GM18951 (cell line): ENCODE data around the gene CTPS1.

Source experiments
- POLR2A ChIP-seq: IDR thresholded peaks from 4 replicates; pipeline ENCODE4 v1.6.1; 2011; ENCODE audit warnings: mild to moderate bottlenecking; ENCODE audit not compliant: insufficient read length, insufficient read depth; ENCODE audit errors: extremely low read depth
- in situ Hi-C: fragments of 300-500 bp; cut with MboI; formaldehyde crosslinking; loops from one replicate; pipeline ENCODE4 v1.12.0; 2022; ENCODE audit warnings: low sequenced_read_pairs, mixed read lengths, inconsistent platforms; ENCODE audit not compliant: unreplicated experiment

Gene CTPS1

GRCh38 chr1:41013796-41014195 is 34.3 kb downstream of the CTPS1 start:
- no peak for TF ChIP-seq POLR2A

GRCh38 chr1:41014871-41015270 is 35.4 kb downstream of the CTPS1 start:
- in situ Hi-C loops, result no loop called here

More at GRCh38 chr1:41013796-41014195, 34.3 kb downstream of the CTPS1 start:
- in situ Hi-C loops, result no loop called here

GRCh38 chr1:41015281-41015896 is 35.9 kb downstream of the CTPS1 start:
- TF ChIP-seq POLR2A, result no peak
- in situ Hi-C loops, result no loop called here

More at GRCh38 chr1:41014871-41015270, 35.4 kb downstream of the CTPS1 start:
- TF ChIP-seq POLR2A, result no peak

GRCh38 chr1:41015897-41016470 is 36.5 kb downstream of the CTPS1 start:
- in situ Hi-C loops, result no loop called here
- TF ChIP-seq POLR2A, result peak; percentile 24

- in situ Hi-C loops, result no loop called here
- no peak for TF ChIP-seq POLR2A
These were observed 37.9 kb downstream of the CTPS1 start for GRCh38 chr1:41017141-41018017.

- TF ChIP-seq POLR2A, result no peak
- in situ Hi-C loops, result no loop called here
These were observed 38.5 kb downstream of the CTPS1 start for GRCh38 chr1:41018018-41018410.

GRCh38 chr1:41019353-41019745 is 39.9 kb downstream of the CTPS1 start:
- TF ChIP-seq POLR2A, result no peak
- in situ Hi-C loops, result no loop called here

- in situ Hi-C loops, result no loop called here
These were observed 40.6 kb downstream of the CTPS1 start for GRCh38 chr1:41020109-41020576.

GRCh38 chr1:41020654-41021053 is 41.2 kb downstream of the CTPS1 start:
- TF ChIP-seq POLR2A, result no peak
- in situ Hi-C loops, result no loop called here

More at GRCh38 chr1:41020109-41020576, 40.6 kb downstream of the CTPS1 start:
- TF ChIP-seq POLR2A, result no peak

GRCh38 chr1:41021526-41022308 is 42.2 kb downstream of the CTPS1 start, which contains the start of gene SLFNL1:
Gene SLFNL1, minus strand, starts transcription at chr1:41021725. Its CDS starts 1,065 bp downstream, at chr1:41020660.
- TF ChIP-seq POLR2A, result no peak
- in situ Hi-C loops, result no loop called here

- in situ Hi-C loops, result no loop called here
- no peak for TF ChIP-seq POLR2A
These were observed 42.9 kb downstream of the CTPS1 start for GRCh38 chr1:41022424-41022823.

- no peak for TF ChIP-seq POLR2A
- in situ Hi-C loops, result no loop called here
These were observed 43.9 kb downstream of the CTPS1 start for GRCh38 chr1:41023279-41023990.

- in situ Hi-C loops, result no loop called here
- no peak for TF ChIP-seq POLR2A
These were observed 45.5 kb downstream of the CTPS1 start for GRCh38 chr1:41024953-41025352.
